Measurements from ENCODE around the gene TMCC3.

Gene TMCC3

GRCh38 chr12:94531196-94531720 lies 119.1 kb downstream of the TMCC3 start:
- no peak for DNase-seq (ENCODE audit: low spot score)

GRCh38 chr12:94525951-94526350 lies 124.4 kb downstream of the TMCC3 start:
- DNase-seq (ENCODE audit: low spot score): no peak
